Ureter (tissue), 1 donor: ENCODE data around the gene EDDM13. TPM values are rescaled to one million over a fixed set of nuclear protein-coding genes. Genes with fewer than 3 reads are reported as not detected.
"Not testable (repeated sequence)": the region's sequence is repeated elsewhere in the genome, so short reads cannot be mapped to it uniquely, and the experiment has no call there.

Source experiments
- DNase-seq: peaks from one replicate; pipeline ENCODE4 v3.0.0-alpha.2; 2020; ENCODE audit warnings: low spot score
- total RNA-seq: library from RNA; stranded (reverse); gene quantifications from one replicate; pipeline ENCODE4 v1.2.4, GENCODE V29; 2023
- donor health status: DM: yes; HTN: yes; CAD: no.

EDDM13 gene
- total RNA-seq, 1 donor from 2014 or later = not detected

DNA sequence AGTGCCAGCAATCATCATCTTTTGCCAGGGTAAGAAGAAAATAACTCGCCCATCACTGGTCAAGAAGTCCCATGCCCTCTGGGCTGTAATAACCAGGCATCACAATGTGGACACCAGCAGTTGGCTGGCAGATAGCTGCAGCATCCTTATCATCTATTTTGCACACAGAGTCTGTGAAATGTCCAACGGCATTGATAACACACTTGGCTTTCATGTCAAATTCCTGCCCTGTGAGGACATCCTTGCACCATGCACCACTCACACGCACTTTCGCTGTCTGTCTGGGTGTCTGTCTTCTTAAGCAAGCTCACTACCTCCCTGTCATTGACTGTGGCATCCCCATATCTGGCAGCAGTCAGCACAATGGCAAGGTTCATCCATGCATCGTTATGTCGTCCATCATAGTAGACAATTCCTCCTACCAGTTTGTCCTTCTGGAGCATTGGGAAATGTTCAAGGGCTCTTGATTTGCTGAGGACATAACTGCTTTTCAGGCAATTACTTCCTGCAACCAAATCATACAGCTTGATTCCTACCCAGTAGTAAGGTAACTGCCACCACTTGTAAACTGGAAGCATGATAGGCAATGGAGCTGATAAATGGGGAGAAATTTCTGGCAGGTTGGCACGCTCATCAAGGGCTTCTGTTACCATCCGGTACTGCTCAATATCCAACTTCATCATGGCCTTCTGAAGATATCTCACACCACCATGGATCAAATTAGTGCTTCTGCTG lies 48.9 kb downstream of the EDDM13 start:
- no peak for DNase-seq

DNA sequence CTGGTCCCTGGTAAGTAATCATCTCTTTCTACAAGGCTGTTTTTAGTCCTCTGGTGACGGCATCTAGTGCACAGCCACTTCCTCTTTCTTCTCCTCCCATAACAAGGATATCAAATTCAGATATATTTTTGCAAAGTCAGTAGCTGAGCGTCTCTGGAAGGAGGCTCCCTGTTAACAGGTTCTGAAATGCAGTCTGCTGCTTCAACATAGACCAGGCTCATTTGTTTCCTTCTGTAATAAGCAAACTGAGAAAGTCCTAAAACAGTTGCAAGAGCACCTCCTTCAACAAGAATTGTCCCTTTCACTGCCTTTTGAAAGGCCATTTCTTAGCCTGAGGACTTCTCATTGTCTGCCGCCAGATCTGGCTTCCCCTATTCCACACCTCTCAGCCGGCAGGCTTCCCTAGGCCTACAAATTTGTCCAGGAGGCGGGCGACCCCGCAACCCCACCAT lies 49.5 kb downstream of the EDDM13 start:
- no peak for DNase-seq

DNA sequence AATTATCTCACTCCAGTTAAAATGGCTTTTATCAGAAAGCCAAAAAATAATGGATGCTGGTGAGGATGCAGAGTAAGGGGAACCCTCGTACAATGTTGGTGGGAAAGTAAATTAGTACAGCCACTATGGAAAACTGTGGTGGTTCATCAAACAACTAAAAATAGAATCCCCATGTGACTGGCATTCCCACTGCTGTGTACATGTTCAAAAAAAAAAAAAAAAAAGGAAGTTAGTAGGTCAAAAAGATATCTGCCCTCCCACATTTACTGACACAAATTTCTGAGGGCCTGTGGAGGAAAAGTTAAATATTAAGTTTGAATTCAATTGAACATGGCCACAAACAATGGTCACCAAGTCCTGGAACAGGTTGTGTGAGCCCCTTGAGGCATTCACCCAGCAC lies 51.9 kb downstream of the EDDM13 start:
- DNase-seq = no peak

DNA sequence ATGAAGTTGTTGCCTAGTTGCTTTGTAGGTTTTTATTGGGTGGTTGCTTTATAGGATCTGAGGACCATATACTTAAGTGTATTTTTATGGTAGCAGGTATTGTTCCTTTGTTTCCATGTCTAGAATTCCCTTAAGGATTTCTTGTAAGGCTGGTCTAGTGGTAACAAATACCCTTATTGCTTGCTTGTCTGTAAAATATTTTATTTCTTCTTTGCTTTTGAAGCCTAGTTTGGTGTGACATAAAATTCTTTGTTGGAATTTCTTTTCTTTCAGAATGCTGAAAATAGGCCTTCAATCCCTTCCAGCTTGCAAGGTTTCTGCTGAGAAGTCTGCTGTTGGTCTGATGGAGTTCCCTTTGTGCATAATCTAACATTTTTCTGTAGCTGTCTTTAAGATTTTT lies 60.1 kb downstream of the EDDM13 start:
- no peak for DNase-seq

DNA sequence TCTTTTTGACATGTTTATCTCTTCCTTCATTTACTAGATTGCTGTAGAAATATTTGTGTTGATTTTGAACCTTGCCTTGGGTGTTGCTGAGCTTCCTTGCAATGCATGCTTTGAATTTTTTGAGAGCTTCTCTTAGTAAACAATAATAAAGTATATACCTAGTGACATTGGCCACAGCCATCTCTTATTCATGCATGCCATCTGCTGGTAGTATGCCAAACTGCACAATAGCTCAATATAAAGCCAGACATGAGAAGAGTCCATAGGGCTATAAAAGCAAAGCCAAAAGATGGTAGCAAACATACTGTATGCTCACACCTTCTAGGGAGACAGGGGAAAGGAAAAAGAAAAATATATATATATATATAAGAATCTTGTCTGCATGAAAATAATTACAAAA lies 61.0 kb downstream of the EDDM13 start:
- DNase-seq = no peak

DNA sequence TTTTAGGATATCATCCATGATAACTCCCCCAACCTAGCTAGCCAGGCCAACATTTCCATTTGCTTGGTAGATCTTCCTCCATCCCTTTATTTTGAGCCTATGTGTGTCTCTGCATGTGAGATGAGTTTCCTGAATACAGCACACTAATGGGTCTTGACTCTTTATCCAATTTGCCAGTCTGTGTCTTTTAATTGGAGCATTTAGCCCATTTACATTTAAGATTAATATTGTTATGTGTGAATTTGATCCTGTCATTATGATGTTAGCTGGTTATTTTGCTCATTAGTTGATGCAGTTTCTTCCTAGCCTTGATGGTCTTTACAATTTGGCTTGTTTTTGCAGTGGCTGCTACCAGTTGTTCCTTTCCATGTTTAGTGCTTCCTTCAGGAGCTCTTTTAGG lies 62.8 kb downstream of the EDDM13 start:
- not testable (repeated sequence) for DNase-seq

DNA sequence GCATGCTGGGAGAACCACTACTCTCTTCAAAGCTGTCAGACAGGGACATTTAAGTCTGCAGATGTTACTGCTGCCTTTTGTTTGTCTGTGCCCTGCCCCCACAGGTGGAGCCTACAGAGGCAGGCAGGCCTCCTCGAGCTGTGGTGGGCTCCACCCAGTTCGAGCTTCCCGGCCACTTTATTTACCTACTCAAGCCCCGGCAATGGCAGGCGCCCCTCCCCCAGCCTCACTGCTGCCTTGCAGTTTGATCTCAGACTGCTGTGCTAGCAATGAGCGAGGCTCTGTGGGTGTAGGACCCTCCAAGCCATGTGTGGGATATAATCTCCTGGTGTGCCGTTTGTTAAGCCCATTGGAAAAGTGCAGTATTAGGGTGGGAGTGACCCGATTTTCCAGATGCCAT lies 64.5 kb downstream of the EDDM13 start:
- not testable (repeated sequence) for DNase-seq

DNA sequence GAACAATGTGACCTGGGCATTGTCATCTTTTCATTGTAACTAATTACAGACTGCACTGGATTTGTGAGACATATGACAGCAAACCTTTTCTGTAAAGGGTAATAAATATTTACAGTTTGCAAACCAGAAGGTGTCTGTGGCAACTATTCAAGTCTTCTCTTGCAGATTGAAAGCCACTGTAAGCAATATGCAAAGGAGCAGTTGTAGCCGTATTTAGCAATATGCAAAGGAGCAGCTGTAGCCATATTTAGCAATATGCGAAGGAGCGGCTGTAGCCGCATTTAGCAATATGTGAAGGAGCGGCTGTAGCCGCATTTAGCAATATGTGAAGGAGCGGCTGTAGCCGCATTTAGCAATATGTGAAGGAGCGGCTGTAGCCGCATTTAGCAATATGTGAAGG lies 66.5 kb downstream of the EDDM13 start:
- not testable (repeated sequence) for DNase-seq

DNA sequence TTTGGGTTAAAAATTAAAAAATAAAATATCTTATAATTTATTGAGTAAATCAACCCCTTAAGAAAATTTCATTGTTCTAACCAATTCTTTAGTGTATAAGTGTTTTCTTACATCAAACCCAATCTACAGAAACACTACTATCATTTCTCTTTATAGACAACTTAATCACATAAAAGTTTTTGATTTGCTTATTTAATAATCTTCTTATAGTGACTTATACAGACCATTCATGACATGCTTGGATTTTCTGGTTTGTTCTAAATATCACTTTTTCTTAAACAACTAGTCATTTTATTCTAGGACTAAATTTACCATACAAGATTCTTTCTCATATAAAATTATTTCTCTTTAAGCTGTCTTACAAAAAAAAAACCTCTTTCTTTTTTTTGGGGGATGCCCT lies 69.4 kb downstream of the EDDM13 start:
- DNase-seq = no peak

DNA sequence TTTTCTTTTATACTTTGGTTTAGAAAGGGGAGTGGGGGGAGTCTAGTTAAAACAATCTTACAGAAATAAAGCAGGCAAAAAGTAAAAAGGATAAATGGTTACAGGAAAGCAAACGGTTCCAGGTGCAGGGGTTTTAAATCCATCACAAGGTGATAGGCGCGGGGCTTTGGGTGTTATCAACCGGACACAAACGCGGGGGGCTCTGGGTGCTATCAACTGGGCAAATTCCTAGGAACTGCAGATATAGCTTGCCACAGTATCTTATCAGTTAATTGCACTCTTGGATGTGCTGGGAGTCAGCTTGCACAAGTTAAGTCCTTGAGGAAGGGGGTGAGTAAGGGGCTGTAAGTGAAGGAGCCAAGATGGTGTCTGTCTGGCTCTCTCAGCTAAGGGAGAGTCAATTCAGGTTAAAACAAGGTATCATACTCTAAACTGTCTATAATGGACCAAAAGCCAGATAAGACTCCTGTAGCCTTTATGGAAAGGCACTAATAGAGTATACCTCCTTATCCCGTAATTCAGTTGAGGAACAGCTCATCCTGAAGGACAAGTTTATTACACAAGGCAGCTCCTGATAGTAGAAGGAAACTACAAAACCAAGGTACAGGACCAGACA lies 74.7 kb downstream of the EDDM13 start:
- no peak for DNase-seq

DNA sequence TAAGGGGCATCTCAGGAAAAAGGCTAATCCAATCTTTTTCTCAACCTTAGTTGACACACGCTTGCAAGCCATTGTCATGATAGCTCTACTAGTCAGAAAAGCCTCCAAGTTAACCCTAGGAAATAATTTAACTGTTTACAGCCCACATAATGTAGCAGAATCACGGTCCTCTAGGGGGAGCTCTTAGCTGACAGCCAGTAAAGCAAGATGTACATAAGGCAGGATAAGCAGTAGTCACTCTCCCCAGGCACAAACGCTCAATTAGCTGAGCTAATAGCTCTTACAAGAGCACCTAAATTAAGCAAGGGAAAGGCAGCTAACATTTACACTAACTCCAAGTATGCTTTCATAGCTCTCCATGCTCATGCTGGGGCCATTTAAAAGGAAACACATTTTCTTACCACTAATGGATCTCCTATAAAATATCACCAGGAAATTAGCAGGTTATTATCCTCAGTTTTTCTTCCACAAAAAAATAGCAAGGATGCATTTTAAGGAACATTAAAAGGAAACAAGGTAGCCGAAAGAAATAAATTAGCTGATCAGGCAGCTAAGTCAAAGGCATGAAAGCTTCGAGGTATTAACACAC lies 75.8 kb downstream of the EDDM13 start:
- DNase-seq = no peak

DNA sequence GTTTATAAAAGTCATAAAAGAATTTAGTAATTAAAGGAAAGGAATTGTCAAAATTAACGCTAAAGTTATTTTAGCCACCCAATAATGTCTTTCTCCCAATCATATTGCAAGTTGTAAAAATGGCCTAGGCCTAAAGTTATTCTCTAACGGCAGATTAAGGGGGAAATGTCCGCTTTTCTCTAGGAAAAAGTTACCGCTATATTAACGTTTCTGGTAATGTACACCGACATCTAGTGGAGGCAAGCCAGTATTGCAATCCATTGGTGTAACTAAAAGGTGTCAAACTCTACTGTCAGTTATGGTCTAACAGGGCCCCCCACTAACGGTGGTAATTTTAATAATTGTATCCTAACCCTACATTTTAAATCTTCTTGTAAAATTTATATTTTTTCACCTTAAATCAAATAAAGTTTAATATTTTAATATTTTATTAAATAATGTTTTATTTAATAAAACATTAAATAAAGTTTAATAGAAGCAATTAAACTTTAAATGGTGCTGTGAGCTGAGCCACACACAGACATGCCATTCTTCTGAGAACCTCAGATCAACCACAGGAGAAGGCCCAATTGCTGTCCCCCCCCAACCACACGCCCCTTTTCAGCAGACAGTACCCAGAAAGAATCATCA lies 78.0 kb downstream of the EDDM13 start:
- peak; percentile 44 for DNase-seq

DNA sequence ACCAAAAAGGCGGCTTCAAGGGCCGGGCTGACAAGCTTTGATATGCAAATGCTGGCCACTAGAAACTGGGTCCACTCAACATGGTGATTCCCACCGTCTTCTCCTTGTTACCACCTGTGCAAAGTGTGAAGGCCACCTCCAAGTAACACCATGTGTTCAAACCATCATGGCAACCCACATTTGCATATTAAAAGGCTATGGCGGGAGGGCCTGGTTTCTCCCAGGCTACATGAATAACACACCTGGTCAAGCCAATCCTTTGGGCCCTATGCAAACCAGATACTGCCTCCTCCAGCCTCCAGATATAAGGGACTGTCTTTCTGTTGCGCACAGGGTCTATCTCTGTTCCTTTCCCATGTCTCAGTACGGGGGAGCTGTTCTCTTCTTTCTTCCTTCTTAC lies 78.7 kb downstream of the EDDM13 start:
- DNase-seq = no peak

DNA sequence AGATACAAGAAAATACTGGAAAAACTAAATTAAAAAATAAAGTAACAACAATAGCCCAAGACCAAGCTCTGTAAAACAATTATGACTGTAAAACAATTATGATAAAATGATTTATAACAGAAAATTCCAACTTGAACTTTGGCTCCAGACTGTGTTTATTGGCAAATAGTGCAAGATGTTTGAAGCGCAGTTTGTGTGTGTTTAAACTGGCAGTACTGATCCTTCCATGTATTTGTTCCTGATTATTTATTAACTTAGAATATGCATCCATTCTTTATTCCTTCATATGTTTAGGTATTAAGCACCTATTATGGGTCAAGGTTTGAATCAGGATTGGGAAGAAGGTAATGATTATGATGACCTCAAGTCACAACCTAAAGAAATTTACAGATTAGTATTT lies 83.0 kb downstream of the EDDM13 start:
- no peak for DNase-seq

DNA sequence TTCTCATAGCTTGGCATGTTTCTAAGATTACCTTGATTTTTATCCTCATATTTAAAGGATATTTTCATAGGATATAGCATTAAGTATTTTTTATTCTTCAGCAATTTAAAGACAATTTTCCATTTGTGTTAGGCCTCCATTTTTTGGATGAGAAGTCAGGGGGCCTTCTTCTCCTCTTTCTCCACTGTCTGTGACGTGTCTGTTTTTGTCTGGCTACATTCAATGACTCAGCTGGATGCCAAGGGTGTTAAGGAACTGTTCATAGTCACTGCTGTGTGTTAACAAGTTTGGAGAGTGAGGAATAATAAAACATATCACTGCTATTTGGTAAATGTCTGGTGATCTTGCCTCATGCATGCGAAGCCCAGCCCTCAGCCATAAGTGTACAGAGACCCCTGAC lies 84.4 kb downstream of the EDDM13 start:
- no peak for DNase-seq

Other genes starting within 250 kb of the EDDM13 start
- gene ZNF787, start 151.5 kb upstream of the EDDM13 start, total RNA-seq = 32.4 TPM
- gene ZNF444, start 131.5 kb upstream of the EDDM13 start, total RNA-seq = 25.8 TPM
- not detected for gene GALP, start 96.7 kb upstream of the EDDM13 start, total RNA-seq
- gene ZSCAN5B, start 75.0 kb upstream of the EDDM13 start, total RNA-seq = not detected
- gene ZSCAN5C, start 70.5 kb upstream of the EDDM13 start, total RNA-seq = not detected
- 31.1 TPM for gene ZSCAN5A, start 42.1 kb downstream of the EDDM13 start, total RNA-seq
- gene ZNF582, start 120.8 kb downstream of the EDDM13 start, total RNA-seq = 5.6 TPM
- gene ZNF583, start 131.6 kb downstream of the EDDM13 start, total RNA-seq = 9.7 TPM
- 12.5 TPM for gene ZNF667, start 204.6 kb downstream of the EDDM13 start, total RNA-seq
- gene ZNF471, start 235.1 kb downstream of the EDDM13 start, total RNA-seq = 10.6 TPM